ENCODE results near the gene HSPA1B.
"Not testable (repeated sequence)": the region's sequence is repeated elsewhere in the genome, so short reads cannot be mapped to it uniquely, and the experiment has no call there.

HSPA1B gene

GRCh38 chr6:31797588-31797987 is 29.9 kb upstream of the HSPA1B start:
- no peak for DNase-seq (ENCODE audit: low read depth in 3 of 3)

GRCh38 chr6:31799781-31800180 is 27.8 kb upstream of the HSPA1B start:
- no peak for DNase-seq (ENCODE audit: low read depth in 3 of 3)

- DNase-seq (ENCODE audit: low read depth in 3 of 3), result not testable (repeated sequence)
Measured at GRCh38 chr6:31801031-31801927, 26.3 kb upstream of the HSPA1B start.

DNA sequence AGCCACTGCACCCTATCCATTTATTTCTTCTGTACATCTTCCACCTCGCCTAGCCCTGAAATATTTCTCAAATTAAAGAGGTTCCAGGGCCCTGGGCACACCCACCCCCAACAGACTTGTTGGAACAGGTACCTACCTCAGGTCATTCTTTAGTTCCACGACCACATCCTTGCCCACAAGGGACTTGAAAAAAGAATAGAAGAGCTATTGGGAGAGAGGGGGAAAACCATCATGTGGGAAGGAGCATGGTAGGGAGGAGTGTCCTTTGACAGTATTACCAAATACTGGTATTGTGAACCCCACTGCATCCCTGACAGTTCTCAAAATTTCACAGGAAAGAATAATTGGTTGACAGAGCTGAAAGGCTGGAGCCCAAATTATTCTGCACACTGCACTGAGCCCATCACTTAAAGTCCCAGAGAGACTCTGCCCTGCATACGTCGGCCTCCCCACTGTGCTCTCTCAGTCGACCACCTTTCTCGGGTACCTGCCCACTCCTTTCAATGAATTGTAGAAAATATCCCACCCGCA is 21.5 kb upstream of the HSPA1B start:
- no peak for DNase-seq (ENCODE audit: low read depth in 3 of 3)

- peak; percentile 93 to 97 (median 96) for DNase-seq (ENCODE audit: low read depth in 3 of 3)
Measured at GRCh38 chr6:31806470-31807272, 20.9 kb upstream of the HSPA1B start, which contains the start of gene LSM2. LSM2 (minus strand) TSS chr6:31806966; CDS start chr6:31806757, 209 bp downstream.

DNA sequence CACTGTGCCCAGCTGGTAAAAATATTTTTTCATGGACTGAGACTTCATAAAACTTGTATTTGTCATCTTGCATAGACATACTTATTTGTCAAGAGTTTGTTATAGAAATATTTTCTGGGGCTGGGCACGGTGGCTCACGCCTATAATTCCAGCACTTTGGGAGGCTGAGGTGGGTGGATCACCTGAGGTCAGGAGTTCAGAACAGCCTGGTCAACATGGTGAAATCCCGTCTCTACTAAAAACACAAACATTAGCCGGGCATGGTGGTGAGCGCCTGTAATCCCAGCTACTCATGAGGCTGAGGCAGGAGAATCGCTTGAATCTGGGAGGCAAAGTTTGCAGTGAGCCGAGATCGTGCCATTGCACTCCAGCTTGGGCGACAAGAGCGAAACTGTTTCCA is 18.9 kb upstream of the HSPA1B start:
- not testable (repeated sequence) for DNase-seq (ENCODE audit: low read depth in 3 of 3)

DNA sequence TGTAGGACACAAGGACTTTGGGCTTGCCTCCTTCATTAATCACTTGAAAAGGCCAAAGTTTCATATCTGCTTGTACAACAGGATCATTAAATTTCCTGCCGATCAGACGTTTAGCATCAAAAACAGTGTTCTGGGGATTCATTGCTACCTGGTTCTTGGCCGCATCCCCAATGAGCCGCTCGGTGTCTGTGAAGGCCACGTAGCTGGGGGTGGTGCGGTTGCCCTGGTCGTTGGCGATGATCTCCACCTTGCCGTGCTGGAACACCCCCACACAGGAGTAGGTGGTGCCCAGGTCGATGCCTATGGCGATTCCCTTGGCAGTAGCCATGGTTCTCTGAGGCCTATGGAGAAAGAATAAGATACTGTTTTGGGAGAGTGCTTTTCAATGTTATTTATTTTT is 15.9 kb upstream of the HSPA1B start:
- no peak for DNase-seq (ENCODE audit: low read depth in 3 of 3)

- no peak for DNase-seq (ENCODE audit: low read depth in 3 of 3)
Measured at GRCh38 chr6:31813465-31813849, 14.1 kb upstream of the HSPA1B start.

DNA sequence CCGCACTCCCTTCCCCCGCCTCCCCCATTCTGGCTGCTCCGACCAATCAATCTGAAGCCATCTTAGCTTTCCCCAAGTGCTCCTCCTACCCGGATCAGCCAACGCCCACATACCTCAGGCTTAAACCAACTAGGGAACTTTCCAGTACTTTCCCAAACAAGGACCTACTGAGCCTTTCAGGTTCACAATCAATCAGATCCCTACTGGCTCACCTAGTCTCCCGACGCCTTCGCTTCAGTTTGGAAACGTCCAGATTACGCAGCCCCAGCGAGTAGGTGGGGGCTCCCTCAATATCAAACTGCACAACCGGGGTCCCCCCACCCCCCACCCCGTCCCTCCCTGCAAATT is 12.9 kb upstream of the HSPA1B start:
- peak; percentile 51 to 68 (median 59) for DNase-seq (ENCODE audit: low read depth in 3 of 3)

DNA sequence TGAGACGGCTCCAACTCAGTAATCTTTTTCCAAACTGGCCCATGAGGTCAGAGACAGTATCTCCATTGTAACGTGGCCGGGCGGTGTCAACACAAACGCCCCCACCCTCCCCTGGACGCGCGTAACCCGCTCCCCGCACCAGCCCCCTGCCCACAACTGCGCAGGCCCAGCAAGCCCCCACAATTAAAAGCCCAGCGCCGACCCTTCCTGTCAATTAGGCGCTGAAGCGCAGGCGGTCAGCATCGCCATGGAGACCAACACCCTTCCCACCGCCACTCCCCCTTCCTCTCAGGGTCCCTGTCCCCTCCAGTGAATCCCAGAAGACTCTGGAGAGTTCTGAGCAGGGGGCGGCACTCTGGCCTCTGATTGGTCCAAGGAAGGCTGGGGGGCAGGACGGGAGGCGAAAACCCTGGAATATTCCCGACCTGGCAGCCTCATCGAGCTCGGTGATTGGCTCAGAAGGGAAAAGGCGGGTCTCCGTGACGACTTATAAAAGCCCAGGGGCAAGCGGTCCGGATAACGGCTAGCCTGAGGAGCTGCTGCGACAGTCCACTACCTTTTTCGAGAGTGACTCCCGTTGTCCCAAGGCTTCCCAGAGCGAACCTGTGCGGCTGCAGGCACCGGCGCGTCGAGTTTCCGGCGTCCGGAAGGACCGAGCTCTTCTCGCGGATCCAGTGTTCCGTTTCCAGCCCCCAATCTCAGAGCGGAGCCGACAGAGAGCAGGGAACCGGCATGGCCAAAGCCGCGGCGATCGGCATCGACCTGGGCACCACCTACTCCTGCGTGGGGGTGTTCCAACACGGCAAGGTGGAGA is 12.3 kb upstream of the HSPA1B start, which contains the start of the genes HSPA1A and HSPA1L:
HSPA1A (plus strand) TSS at position 519 of the 814 bp plus-strand sequence; CDS start at position 733, 214 bp downstream.
HSPA1L (minus strand) TSS at position 259 of the 814 bp plus-strand sequence. CDS start 3,311 bp downstream, outside the sequence.
- DNase-seq (ENCODE audit: low read depth in 3 of 3), result peak; percentile 41 to 69 (median 43)

- not testable (repeated sequence) for DNase-seq (ENCODE audit: low read depth in 3 of 3)
Measured at GRCh38 chr6:31817133-31817928, 10.2 kb upstream of the HSPA1B start.

DNA sequence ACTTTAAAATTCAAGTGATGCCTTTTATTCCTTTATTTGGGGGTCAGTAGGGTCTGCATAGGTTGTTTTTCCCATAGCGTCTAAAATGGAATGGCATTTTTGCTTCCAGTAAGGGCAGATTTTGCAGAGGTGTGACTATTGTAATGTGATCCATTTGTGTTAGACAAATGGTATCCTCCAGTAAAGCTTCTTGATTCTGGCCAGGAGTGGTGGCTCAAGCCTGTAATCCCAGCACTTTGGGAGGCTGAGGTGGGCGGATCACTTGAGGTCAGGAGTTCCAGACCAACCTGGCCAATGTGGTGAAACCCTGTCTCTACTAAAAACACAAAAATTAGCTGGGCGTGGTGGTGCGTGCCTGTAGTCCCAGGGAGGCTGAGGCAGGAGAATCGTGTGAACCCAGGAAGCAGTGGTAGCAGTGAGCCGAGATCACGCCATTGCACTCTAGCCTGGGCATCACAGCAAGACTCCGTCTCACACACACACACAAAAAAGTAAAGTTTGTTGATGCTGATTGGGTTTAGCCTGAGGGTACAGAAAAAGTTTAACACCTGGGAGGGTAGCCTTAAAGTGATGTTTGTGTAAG is 9.5 kb upstream of the HSPA1B start:
- not testable (repeated sequence) for DNase-seq (ENCODE audit: low read depth in 3 of 3)

- DNase-seq (ENCODE audit: low read depth in 3 of 3), result no peak
Measured at GRCh38 chr6:31819871-31820299, 7.7 kb upstream of the HSPA1B start.

GRCh38 chr6:31820399-31820798 is 7.1 kb upstream of the HSPA1B start:
- DNase-seq (ENCODE audit: low read depth in 3 of 3), result not testable (repeated sequence)

GRCh38 chr6:31821301-31822035 is 6.1 kb upstream of the HSPA1B start:
- DNase-seq (ENCODE audit: low read depth in 3 of 3), result peak; percentile 44 to 74 (median 51)

- peak; percentile 25 to 63 (median 38) for DNase-seq (ENCODE audit: low read depth in 3 of 3)
Measured at GRCh38 chr6:31822036-31822821, 5.3 kb upstream of the HSPA1B start.

DNA sequence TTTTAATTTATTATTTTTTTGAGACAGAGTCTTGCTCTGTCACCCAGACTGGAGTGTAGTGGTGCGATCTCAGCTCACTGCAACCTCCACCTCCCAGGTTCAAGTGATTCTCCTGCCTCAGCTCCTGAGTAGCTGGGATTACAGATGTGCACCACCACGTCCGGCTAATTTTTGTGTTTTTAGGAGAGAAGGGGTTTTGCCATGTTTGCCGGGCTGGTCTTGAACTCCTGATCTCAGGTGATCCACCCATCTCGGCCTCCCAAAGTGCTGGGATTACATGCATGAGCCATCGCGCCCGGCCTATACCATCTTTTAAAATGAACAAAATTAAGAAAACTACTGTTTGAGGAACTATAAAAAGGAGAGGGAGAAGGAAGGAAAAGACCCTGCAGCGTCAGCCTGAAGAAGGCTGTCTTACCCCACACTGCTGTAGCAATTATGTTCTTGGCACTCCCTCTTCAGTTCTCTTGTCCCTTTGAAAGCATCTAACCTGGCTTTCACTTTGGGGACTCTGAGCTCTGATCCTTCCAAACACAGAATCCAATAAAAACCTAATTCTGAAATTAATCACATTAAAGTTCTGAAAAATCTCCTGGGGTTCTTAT is 3.8 kb upstream of the HSPA1B start:
- DNase-seq (ENCODE audit: low read depth in 3 of 3), result not testable (repeated sequence)

DNA sequence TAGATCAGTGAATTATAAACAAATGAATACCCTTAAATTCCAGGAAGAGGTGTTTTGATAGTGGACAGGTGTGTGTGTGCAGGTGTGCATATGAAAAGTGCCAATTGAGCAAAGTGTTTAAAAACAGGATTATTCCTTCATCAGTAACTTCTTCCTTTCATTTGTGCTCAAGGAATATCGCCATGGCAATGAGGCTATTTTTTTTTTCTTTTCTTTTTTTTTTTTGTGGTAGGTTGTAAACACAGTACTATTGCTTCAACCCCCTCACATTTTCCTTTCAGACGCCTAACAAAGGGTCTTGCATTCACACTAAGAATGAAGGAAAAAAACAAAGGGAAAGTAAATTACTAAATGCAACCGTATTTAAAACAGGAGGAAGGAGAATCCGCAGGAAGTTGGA is 2.0 kb upstream of the HSPA1B start:
- DNase-seq (ENCODE audit: low read depth in 3 of 3), result no peak

Measured in stimulated activated CD4-positive, alpha-beta T cell treated with anti-CD3 and anti-CD28 coated beads, TNF-alpha, amount 100 ng/mL, for 24 hours (primary cell).